Activated T-cell treated with anti-CD3 and anti-CD28 coated beads, Interleukin-2, amount 50 U/mL, for 72 hours (primary cell): Measurements from ENCODE around the gene KRT77. TPM values are rescaled to one million over a fixed set of nuclear protein-coding genes. Genes with fewer than 3 reads are reported as not detected.

ENCODE experiments used
- ATAC-seq, 2 donors: fragments of 150-1000 bp; cut with Tn5 transposase; replicated peaks in 1 of 2; 2 replicates each; pipeline ENCODE4 v1.10.0; 2021; ENCODE audit warnings: moderate library complexity in 2 of 2, mild to moderate bottlenecking in 1 of 2
- DNase-seq, 2 donors: peaks; one replicate each; pipeline ENCODE4 v3.0.0; 2021 to 2022; ENCODE audit warnings: mixed read lengths in 1 of 2
- H3K27ac Mint-ChIP-seq: one replicate; pipeline ENCODE4 v1.8.0; 2022; ENCODE audit warnings: mild to moderate bottlenecking, moderate library complexity, mixed read lengths
- H3K27me3 Mint-ChIP-seq: one replicate; pipeline ENCODE4 v1.8.0; 2022; ENCODE audit warnings: low read depth, mixed read lengths
- H3K36me3 Mint-ChIP-seq, 2 donors: one replicate each; pipeline ENCODE4 v1.8.0; 2022; ENCODE audit warnings: mixed read lengths in 2 of 2, mild to moderate bottlenecking in 1 of 2; ENCODE audit not compliant: insufficient read depth in 2 of 2
- H3K4me1 Mint-ChIP-seq: one replicate; pipeline ENCODE4 v1.8.0; 2022; ENCODE audit warnings: low read depth, mixed read lengths
- H3K4me3 Mint-ChIP-seq, 2 donors: one replicate each; pipeline ENCODE4 v1.8.0; 2022; ENCODE audit warnings: mild to moderate bottlenecking in 2 of 2, mixed read lengths in 2 of 2, moderate library complexity in 2 of 2
- H3K9me3 Mint-ChIP-seq, 2 donors: one replicate each; pipeline ENCODE4 v1.8.0; 2022; ENCODE audit warnings: mixed read lengths in 2 of 2
- total RNA-seq, 2 donors: library from RNA; stranded (reverse); gene quantifications; one replicate each; pipeline ENCODE4 v1.2.3, GENCODE V29; 2022

KRT77 gene
- total RNA-seq, 2 donors from 2014 or later: not detected

DNA sequence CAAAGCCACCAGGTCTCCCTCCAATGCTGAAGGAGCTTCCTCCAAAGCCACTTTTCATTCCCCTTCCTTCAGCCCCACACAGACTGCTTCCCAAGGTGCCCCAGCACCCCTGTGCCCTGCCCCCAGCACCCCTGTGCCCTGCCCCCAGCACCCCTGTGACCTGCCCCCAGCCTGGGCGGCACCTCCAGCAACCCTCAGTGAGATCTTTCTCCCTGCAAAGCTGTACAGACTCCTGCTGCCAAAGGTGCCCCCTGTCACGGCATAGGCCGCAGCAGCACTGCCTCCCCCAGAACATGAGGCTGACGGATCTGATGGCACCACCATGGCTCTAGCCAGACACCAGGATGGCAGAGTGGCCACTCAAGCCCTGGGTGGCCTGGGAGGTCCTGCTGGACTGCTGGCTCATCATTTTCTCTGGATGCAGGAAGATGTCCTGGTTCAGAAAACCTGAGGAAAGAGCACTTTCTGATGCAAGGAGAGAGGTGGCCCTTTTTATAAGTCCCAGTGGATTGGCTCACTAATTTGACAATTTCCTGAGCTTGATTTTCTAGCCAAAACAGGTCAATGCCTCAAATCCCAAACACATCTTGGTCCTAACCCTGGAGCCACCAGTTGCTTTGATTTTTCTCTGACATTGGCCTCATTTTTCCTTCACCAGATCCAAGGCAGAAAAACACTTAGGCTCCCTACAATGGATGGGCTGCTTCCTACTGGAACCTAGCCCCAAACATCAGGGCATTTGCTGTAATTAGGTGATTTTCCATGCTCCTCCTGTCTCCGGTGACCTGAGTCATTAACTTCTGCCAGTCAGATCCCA is 32.7 kb upstream of the KRT77 start:
- no peak overlapping the region for H3K4me3 Mint-ChIP-seq
- DNase-seq: no peak
- no peak overlapping the region for H3K27ac Mint-ChIP-seq
- H3K27me3 Mint-ChIP-seq: no peaks in the 10 kb centered on the region
- no peak for ATAC-seq
- no peaks in the 10 kb centered on the region for H3K36me3 Mint-ChIP-seq
- H3K4me1 Mint-ChIP-seq: no peaks in the 10 kb centered on the region
- H3K9me3 Mint-ChIP-seq: no peaks in the 10 kb centered on the region

DNA sequence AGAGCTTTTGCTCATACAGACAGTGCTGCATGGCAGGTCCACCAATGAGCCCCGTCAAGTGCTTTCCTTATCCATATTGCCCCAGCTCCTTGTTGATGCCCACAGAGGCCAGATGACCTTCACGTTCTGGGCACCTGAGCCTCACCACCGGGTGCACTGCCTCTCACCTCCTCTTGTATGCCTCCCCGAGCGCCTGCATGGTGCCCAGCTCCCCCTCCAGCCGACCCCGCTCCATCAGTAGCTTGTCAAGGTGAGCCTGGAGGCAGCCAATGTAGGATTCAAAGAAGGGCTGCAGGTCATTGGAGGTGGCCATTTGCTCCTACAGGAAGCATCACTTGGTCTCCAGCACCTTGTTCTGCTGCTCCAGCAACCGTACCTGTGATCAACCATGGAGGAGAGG is 31.8 kb upstream of the KRT77 start:
- Mint-ChIP-seq H3K9me3 (no peaks in the 10 kb centered on the region), H3K27me3 (no peaks in the 10 kb centered on the region), H3K36me3 (no peaks in the 10 kb centered on the region), H3K27ac (no peak overlapping the region), H3K4me1 (no peaks in the 10 kb centered on the region), H3K4me3 (no peak overlapping the region)
- DNase-seq: no peak
- no peak for ATAC-seq

DNA sequence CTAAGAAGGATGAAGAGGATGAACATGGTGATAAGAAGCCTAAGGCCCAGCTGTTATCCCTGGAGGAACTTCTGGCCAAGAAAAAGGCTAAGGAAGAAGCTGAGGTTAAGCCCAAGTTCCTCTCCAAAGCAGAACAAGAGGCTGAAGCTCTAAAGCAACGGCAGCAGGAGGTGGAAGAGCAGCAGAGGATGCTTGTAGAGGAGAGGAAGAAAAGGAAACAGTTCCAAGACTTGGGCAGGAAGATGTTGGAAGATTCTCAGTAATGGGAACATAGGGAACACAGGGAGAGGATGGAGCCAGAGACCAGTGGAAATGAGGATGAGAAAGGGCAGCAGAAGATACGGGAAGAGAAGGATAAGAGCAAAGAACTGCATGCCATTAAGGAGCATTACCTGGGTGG is 27.5 kb upstream of the KRT77 start:
- no peak for ATAC-seq
- Mint-ChIP-seq H3K27ac (no peak overlapping the region), H3K9me3 (no peaks in the 10 kb centered on the region), H3K27me3 (no peaks in the 10 kb centered on the region), H3K36me3 (no peaks in the 10 kb centered on the region), H3K4me1 (no peaks in the 10 kb centered on the region), H3K4me3 (no peak overlapping the region)
- DNase-seq: no peak

DNA sequence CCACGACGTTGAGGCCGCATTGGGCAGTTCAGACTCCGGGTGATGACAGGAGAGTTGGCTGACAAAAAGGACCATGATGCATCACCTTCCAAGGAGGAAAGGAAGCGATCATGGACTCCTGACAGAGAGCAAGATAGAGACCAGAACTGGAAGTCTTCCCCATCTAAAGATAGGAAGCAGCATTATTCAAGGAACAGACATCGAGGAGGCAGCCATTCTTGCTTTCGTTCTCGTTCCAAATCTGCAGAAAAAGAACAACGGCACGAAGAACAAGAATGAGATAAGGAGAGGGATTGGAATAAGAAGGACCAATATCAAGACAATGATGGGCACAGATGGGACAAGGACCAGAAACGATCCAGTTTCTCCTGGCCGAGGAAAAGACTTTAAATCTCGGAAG is 27.1 kb upstream of the KRT77 start:
- no peak for DNase-seq

DNA sequence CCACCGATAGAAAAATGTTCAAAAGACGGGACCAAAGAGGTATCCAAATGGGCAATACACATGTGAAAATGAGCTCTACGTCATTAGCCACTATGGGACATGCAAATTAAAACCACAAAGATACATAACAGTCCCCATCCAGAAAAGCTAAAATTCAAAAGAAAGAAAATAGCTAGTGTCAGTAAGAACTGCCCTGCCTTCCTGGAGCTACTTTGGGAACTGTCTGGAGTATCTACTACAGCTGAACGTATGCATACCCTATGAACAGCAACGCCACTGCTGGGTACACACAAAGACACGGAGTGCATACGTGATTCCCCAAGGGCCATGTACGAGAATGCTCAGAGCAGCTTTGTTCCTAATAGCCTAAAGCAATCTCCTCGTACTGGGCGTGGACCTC is 25.8 kb upstream of the KRT77 start:
- H3K27ac Mint-ChIP-seq: no peak overlapping the region
- no peak overlapping the region for H3K4me3 Mint-ChIP-seq
- no peaks in the 10 kb centered on the region for H3K9me3 Mint-ChIP-seq
- ATAC-seq (no peak), DNase-seq (no peak)
- no peaks in the 10 kb centered on the region for H3K4me1 Mint-ChIP-seq
- H3K36me3 Mint-ChIP-seq: no peaks in the 10 kb centered on the region
- no peaks in the 10 kb centered on the region for H3K27me3 Mint-ChIP-seq

More for the DNA sequence above, 27.1 kb upstream of the KRT77 start:
- no peak overlapping the region for H3K4me3 Mint-ChIP-seq
- no peak for ATAC-seq
- H3K27ac Mint-ChIP-seq: no peak overlapping the region
- H3K27me3 Mint-ChIP-seq: no peaks in the 10 kb centered on the region
- H3K4me1 Mint-ChIP-seq: no peaks in the 10 kb centered on the region
- H3K36me3 Mint-ChIP-seq: no peaks in the 10 kb centered on the region
- H3K9me3 Mint-ChIP-seq: no peaks in the 10 kb centered on the region

DNA sequence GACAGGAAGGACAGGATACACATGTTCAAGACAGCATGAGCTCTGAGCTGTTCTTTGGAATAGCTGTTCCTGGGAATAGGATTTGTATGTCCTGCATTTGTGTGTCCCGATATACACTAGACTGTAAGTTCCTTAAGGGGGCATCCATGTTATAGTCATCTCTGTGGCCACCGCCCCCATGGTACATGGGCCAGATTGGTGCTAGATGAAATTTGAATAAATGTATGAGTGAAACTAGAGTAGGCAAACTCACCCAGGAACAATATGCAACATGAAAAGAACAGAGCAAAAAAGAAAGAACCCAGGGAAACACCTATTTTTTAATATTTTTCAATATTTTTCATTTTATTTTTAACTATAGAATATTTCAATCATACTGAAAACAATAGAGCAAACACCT is 25.1 kb upstream of the KRT77 start:
- H3K9me3 Mint-ChIP-seq: no peaks in the 10 kb centered on the region
- H3K4me3 Mint-ChIP-seq: no peak overlapping the region
- H3K27ac Mint-ChIP-seq: no peak overlapping the region
- no peaks in the 10 kb centered on the region for H3K4me1 Mint-ChIP-seq
- ATAC-seq: no peak
- no peaks in the 10 kb centered on the region for H3K27me3 Mint-ChIP-seq
- H3K36me3 Mint-ChIP-seq: no peaks in the 10 kb centered on the region
- DNase-seq: no peak

DNA sequence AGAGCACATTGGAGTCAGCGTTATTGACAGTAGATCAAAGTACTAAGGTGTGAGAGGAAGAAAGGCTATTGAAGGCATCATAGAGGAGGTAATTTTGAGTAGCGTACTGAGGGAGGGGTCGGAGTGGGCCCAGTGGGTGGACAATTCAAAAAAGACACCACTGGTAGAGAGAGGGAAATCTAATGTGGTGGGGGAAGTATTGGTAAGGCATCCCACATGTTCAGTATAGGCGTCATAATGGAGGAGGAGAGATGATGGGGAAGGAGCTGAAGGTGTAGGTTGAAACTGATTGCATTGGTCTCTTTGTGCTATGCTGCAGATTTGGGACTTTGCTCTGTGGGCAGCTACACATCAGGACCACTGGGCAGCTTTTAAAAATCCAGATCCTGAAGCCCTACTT is 23.7 kb upstream of the KRT77 start:
- H3K27me3 Mint-ChIP-seq: no peaks in the 10 kb centered on the region
- no peak for ATAC-seq

DNA sequence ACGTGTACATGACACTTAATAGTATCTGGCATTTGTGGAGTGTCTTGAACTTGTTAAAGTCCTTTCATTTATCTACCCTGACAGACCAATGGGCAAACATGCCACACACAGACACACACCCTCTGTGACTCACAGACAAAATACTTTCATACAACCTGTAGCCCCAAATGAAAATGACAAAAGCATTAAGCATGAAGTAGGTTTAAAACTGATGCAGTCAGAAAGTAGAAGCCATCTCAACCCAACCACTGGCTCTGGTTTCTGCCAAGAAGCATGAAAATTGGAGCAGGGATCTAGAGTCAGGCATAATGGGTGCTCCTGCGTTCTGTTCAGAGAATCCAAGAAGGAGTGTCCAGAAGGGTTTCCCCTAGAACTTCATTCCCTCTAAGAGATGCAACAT is 23.1 kb upstream of the KRT77 start:
- no peak for ATAC-seq
- H3K4me1 Mint-ChIP-seq: no peaks in the 10 kb centered on the region
- H3K27ac Mint-ChIP-seq: no peak overlapping the region
- no peaks in the 10 kb centered on the region for H3K27me3 Mint-ChIP-seq
- H3K36me3 Mint-ChIP-seq: no peaks in the 10 kb centered on the region
- DNase-seq: no peak
- no peaks in the 10 kb centered on the region for H3K9me3 Mint-ChIP-seq
- no peak overlapping the region for H3K4me3 Mint-ChIP-seq

More for the DNA sequence above, 23.7 kb upstream of the KRT77 start:
- no peaks in the 10 kb centered on the region for H3K36me3 Mint-ChIP-seq
- no peaks in the 10 kb centered on the region for H3K4me1 Mint-ChIP-seq
- no peak overlapping the region for H3K4me3 Mint-ChIP-seq
- DNase-seq: no peak
- no peaks in the 10 kb centered on the region for H3K9me3 Mint-ChIP-seq
- H3K27ac Mint-ChIP-seq: no peak overlapping the region

DNA sequence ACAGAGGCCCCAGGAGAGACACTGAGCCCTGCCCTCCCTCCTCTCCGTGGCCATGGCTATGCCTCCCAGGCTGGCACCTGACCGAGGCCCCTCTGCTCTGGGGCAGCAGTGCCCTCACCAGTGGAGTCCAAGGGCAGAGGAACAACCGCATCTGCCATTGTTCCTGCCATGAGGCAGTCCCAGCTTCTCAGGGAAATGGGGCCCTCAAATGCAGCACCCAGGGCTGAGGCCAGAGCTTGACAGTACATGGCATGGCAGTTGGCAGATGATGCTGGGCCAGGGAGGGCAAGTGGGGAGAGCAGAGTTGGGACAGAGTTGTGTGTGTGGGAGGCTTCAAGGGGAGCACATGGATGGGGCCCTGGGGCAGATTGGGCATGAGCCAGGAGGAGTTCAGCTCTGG is 21.1 kb upstream of the KRT77 start:
- DNase-seq: no peak
- Mint-ChIP-seq H3K27me3 (no peaks in the 10 kb centered on the region), H3K9me3 (no peaks in the 10 kb centered on the region), H3K4me3 (no peak overlapping the region), H3K4me1 (no peaks in the 10 kb centered on the region), H3K27ac (no peak overlapping the region), H3K36me3 (no peaks in the 10 kb centered on the region)
- ATAC-seq: no peak

DNA sequence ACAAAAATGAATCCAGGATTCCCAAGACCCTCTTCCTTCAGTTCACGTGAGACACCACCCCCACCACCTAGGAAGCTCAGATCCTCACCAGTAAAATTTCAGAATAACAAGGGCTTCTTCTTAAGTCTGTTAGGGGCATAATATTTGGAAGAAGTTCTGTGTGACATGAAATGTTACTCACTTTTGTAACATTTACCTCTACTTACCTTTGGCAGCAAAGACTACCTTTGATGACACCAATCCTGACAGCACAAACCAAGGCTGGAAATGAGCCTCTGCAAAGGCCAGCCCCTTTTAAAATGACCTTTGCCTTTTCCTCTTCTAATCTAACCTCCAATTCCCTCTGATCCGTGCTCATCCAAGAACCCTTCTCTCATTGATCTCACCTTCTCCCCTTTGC is 19.4 kb upstream of the KRT77 start:
- H3K9me3 Mint-ChIP-seq: no peaks in the 10 kb centered on the region
- no peak overlapping the region for H3K4me3 Mint-ChIP-seq
- DNase-seq (no peak), ATAC-seq (no peak)
- no peaks in the 10 kb centered on the region for H3K36me3 Mint-ChIP-seq
- no peaks in the 10 kb centered on the region for H3K4me1 Mint-ChIP-seq
- H3K27me3 Mint-ChIP-seq: no peaks in the 10 kb centered on the region
- H3K27ac Mint-ChIP-seq: no peak overlapping the region

DNA sequence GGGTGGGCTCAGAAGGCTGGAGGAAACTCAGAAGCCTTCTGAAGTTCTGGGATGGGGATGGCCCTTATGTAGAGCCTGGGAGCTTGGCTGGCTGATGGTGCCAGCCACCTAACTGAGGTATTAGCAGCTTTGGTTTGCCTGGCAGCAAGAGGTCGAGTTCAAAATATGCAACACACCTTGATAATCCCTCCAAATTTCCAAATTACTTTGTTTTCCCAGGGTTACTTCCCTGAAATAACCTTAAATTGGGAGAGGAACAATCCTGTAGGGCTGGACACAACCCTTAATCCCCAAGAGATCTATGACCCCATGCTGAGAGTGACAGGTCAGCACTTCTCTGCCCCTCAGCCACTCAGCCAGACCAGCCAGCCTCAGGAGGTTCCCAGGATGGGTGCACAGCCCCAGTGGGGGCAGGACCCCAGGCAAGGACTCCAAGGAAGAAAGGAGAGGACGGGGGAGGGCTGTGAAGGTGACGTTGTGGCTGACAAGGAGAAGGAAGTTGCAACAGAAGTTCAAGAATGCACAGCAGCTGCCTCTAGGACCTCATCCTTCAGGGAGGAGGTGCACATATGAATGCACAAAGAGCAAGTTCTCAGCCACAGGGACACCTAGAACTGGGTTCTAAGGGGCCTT is 18.6 kb upstream of the KRT77 start:
- Mint-ChIP-seq H3K36me3 (no peaks in the 10 kb centered on the region), H3K27me3 (no peaks in the 10 kb centered on the region), H3K9me3 (no peaks in the 10 kb centered on the region), H3K4me1 (no peaks in the 10 kb centered on the region), H3K4me3 (no peak overlapping the region), H3K27ac (no peak overlapping the region)
- ATAC-seq (no peak), DNase-seq (no peak)

DNA sequence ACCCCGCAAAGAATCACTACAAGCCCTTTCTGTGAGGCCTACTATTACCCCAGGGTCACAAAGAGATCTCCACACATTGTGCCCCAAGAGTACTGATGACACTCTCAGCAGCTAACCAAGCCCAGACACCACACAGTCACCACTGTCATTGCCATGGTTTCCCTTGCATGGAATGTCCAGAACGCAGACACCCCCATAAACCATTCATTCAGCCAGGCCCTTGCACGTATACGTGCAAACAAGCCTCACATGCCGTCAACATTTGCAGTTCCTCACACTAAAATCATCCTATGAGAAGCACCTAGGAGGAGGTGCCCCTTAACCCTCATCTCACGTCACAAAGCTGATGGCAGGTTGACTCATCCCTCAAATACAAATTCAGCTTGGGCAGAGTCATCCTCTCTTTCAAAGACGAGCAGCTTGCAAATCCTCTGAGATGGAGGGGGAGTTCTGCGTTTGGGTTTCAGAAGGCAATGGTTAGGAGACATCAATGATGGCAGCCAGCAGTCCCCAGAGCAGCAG is 17.1 kb upstream of the KRT77 start:
- Mint-ChIP-seq H3K36me3 (no peaks in the 10 kb centered on the region), H3K4me3 (no peak overlapping the region), H3K27me3 (peaks cover 11% of the 10 kb centered on the region), H3K4me1 (no peaks in the 10 kb centered on the region), H3K27ac (no peak overlapping the region), H3K9me3 (no peaks in the 10 kb centered on the region)
- ATAC-seq: no peak
- no peak for DNase-seq

DNA sequence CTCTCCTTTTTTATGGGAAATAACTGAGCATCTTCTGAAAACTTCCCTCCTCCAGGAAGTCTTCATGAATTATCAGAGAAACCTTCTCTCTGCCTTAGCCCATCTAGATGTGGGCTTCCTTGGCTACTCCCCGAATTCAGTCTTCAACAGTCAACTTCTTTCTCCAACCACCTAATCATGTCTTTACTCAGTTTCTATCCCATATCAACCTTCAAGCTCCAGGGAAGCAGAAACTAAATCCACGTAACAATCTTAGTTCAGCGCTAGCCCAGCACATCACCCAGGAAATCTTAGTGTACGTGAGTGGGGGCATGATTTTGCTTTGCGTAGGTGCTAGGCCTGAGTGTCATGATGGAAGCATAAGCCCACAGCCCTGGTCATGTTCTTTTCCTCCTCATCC is 12.7 kb upstream of the KRT77 start:
- H3K9me3 Mint-ChIP-seq: no peaks in the 10 kb centered on the region
- no peak for DNase-seq
- H3K4me1 Mint-ChIP-seq: peaks cover 4% of the 10 kb centered on the region
- no peak for ATAC-seq
- no peaks in the 10 kb centered on the region for H3K36me3 Mint-ChIP-seq
- H3K4me3 Mint-ChIP-seq: no peak overlapping the region
- peaks cover 31% of the 10 kb centered on the region for H3K27me3 Mint-ChIP-seq
- H3K27ac Mint-ChIP-seq: no peak overlapping the region

DNA sequence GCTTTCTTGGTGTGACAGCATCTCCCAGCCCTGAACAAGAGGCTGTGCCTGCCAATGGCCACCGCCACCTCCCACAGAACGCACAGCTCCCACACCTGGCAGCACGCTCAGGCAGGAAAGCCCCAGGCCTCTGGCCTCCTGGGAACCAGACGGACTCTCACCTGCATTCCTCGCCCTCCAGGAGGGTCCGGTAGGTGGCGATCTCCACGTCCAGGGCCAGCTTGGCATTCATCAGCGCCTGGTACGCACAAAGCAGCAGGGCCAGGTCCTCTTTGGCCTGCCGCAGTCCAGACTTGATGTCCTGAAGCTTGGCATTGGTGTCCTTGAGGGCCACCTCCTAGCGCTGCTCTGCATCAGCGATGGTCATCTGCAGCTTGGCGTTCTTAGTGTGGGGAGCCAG is 12.1 kb upstream of the KRT77 start:
- DNase-seq: no peak
- Mint-ChIP-seq H3K36me3 (no peaks in the 10 kb centered on the region), H3K4me3 (no peak overlapping the region), H3K27me3 (peaks cover 31% of the 10 kb centered on the region), H3K27ac (no peak overlapping the region), H3K9me3 (no peaks in the 10 kb centered on the region), H3K4me1 (peaks cover 4% of the 10 kb centered on the region)
- ATAC-seq: no peak
